GM13976 (cell line): ENCODE results near the gene PDE4D.

ENCODE experiments used
- DNase-seq: peaks from one replicate; pipeline ENCODE4 v3.0.0; 2012; ENCODE audit warnings: low spot score
- CTCF ChIP-seq: IDR thresholded peaks from 2 replicates; pipeline ENCODE4 v1.5.1; 2012; ENCODE audit warnings: borderline replicate concordance, mild to moderate bottlenecking; ENCODE audit not compliant: insufficient read depth; ENCODE audit errors: extremely low read depth, missing control alignments, control extremely low read depth
- in situ Hi-C: fragments of 300-500 bp; cut with MboI; formaldehyde crosslinking; loops from one replicate; pipeline ENCODE4 v1.12.0; 2022; ENCODE audit warnings: low sequenced_read_pairs, mixed read lengths, inconsistent platforms; ENCODE audit not compliant: unreplicated experiment

The PDE4D gene

GRCh38 chr5:59095480-59095879 lies 798.0 kb downstream of the PDE4D start:
- no peak for TF ChIP-seq CTCF
- in situ Hi-C loops = no loop called here
- DNase-seq = no peak

- no peak for TF ChIP-seq CTCF
- DNase-seq = no peak
- in situ Hi-C loops = no loop called here
Measured at GRCh38 chr5:59094864-59095263, 798.7 kb downstream of the PDE4D start.

- TF ChIP-seq CTCF = no peak
- in situ Hi-C loops = no loop called here
- DNase-seq = no peak
Measured at GRCh38 chr5:59093329-59093728, 800.2 kb downstream of the PDE4D start.

- no peak for DNase-seq
- no peak for TF ChIP-seq CTCF
- in situ Hi-C loops = no loop called here
Measured at GRCh38 chr5:59092758-59093157, 800.8 kb downstream of the PDE4D start.

GRCh38 chr5:59091965-59092364 lies 801.6 kb downstream of the PDE4D start:
- no peak for TF ChIP-seq CTCF
- in situ Hi-C loops = no loop called here
- no peak for DNase-seq

GRCh38 chr5:59090323-59090722 lies 803.2 kb downstream of the PDE4D start:
- DNase-seq = no peak
- in situ Hi-C loops = no loop called here
- no peak for TF ChIP-seq CTCF

- in situ Hi-C loops = no loop called here
- no peak for TF ChIP-seq CTCF
- no peak for DNase-seq
Measured at GRCh38 chr5:59089767-59090166, 803.8 kb downstream of the PDE4D start.
